NCI-H748 treated with DMSO at 0.1 percent for 48 hours (cell line): Measurements from ENCODE around the gene PTAR1.
A peak's percentile ranks its signal among the peaks of the same experiment; 100 is the strongest.
"Not testable (repeated sequence)": the region's sequence is repeated elsewhere in the genome, so short reads cannot be mapped to it uniquely, and the experiment has no call there.

ENCODE experiments used
- DNase-seq: peaks from one replicate; lab custom pipeline; 2025; lab: John Stamatoyannopoulos, UW

The PTAR1 gene

GRCh38 chr9:69759421-69760277 is at the start of gene PTAR1:
TSS of gene PTAR1 (minus strand) at chr9:69760011. CDS start at chr9:69759938, 73 bp downstream.
- DNase-seq: peak; percentile 85

GRCh38 chr9:69809304-69809863 is 49.6 kb upstream of the PTAR1 start:
- no peak for DNase-seq

- DNase-seq: no peak
Observed at GRCh38 chr9:69806627-69807026, 46.8 kb upstream of the PTAR1 start.

GRCh38 chr9:69805962-69806515 is 46.2 kb upstream of the PTAR1 start:
- DNase-seq: no peak

DNA sequence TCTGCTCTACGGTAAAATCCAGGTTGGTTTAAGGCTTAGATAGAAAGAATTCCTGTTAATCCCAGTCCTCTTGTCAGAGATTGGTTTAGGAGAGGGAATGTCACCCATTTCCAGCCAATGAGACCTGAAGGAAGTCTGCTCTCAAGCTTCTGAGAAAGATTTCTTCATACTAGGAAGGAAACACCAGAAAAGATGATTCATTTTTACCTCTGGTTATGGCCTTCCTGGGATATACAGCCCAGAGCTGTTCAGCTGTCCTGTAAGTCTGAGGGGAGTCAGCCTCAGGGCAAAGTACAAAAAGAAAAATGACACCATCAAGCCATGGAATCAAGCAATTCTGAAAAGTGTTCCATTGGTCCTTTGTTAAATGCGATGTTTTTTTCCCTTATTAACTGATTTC is 42.2 kb upstream of the PTAR1 start:
- DNase-seq: no peak

DNA sequence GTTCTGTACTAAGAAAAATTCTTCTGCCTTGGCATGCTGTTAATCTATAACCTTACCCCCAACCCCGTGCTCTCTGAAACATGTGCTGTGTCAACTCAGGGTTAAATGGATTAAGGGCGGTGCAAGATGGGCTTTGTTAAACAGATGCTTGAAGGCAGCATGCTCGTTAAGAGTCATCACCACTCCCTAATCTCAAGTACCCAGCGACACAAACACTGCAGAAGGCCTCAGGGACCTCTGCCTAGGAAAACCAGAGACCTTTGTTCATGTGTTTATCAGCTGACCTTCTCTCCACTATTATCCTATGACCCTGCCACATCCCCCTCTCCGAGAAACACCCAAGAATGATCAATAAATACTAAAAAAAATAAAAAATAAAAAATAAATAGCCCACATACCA is 40.2 kb upstream of the PTAR1 start:
- not testable (repeated sequence) for DNase-seq

DNA sequence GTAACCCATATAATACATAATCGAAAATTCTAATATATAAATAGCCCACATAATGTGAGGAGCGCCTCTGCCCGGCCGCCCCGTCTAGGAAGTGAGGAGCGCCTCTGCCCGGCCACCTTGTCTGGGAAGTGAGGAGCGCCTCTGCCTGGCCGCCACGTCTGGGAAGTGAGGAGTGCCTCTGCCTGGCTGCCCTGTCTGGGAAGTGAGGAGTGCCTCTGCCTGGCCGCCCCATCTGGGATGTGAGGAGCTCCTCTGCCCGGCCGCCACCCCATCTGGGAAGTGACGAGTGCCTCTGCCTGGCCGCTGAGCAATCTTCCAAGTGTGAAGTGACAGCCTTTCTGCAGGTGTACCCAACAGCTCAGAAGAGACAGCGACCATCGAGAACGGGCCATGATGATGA is 39.7 kb upstream of the PTAR1 start:
- DNase-seq: not testable (repeated sequence)

- DNase-seq: no peak
Observed at GRCh38 chr9:69798744-69799143, 38.9 kb upstream of the PTAR1 start.

DNA sequence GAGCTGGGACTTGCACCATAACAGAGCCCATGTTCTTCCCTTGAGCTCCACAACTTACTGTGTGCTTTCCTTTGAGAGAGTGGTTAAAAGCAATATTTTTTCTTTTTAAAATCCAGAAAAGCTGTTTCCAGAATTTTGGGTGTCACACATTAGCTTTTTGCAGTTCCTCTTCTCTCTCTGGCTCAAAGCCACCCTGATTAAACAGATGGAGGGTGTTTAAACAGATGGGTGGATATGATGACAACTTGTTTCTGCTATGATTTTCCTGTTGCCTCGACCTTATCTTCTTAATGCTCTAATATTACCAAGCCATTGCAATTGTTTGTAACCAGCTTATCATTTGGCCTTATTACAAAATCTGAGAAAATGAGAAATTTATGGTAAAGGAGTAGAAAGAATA is 37.9 kb upstream of the PTAR1 start:
- no peak for DNase-seq

- no peak for DNase-seq
Observed at GRCh38 chr9:69794356-69794755, 34.5 kb upstream of the PTAR1 start.

DNA sequence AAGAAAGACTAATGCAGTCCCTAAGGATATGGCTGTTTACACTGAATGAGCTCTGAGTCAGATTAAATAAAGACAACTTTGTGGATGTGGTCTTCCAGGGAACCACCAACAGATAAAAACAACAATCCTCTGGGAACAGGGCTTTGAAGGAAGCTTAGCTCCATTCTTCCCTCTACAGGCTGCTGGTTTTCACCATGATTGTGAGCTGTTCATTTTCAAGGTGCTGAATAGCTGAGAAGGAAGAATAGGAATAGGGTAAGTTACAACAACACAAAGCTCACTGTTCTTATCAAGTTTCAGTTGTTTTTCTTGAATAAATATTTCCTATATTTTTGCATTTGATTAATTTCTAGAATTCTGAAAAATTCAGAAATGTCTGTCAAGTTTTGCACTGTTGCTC is 25.9 kb upstream of the PTAR1 start:
- no peak for DNase-seq

- DNase-seq: no peak
Observed at GRCh38 chr9:69773258-69773657, 13.4 kb upstream of the PTAR1 start.

DNA sequence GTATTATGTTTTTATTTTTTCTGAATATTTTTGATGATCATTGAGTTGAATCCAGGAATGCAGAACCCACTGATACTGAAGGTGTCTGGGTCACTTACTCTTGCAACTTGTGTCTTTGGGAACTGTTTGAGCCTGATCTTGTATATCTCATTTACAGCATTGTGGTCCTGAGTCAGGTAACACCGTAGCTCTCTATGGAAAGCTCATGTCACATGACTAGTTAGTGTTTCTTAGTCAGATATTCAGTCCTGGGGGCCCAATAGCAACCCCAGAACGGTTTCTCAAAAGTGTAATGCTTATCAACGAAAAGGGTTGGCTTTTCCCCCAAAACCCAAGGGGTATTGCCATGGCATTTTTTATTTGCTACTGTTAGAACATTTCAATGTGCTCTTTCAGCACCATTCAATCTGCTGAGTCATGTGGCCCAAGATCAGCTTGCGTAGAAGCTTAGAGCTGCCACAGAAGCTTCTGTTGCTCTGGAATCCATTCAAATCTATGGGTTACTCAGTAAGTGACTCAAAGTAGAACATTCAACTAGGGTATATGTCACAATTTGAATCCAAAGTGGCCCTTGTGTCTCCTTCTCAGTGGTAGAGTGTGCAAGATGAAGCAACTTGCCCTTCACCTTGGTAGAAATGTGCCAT is 12.1 kb upstream of the PTAR1 start:
- DNase-seq: no peak

DNA sequence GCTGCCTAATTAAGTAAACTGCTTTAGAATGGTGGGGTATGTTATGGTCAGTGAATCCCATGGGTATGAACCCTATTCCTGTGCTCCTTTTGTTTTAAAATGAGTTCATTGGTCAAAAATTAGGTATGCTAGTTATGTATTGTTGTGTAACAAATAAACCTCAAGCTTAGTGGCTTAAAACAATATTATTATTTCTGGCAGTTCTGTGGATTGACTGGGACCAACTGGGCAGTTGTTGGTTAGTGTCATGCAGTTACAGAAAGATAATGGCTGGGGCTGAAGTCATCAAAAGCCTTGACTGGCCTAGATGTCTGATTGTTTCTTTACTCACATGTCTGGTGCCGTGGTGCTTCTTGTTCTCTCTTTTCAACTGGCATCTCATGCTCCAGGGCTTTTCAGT is 8.9 kb upstream of the PTAR1 start:
- no peak for DNase-seq

DNA sequence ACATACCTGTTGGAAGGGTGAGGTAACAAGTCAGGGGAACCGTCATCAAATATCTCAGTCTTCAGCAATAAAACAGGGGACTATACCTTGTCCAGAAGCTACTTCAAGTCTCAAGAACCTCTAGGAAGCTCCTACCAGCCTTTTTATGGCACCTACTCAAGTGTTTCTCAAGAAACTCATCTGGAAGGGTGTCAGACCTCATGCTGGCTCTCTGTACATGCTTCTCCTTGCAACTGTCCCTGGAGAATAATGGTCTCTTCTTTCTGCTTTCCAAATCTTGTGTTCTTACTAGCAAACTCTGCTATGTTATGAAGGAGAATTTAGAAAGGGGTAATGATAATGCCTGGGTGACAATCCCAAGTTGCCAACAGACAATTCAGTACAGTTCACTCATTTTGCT is 8.3 kb upstream of the PTAR1 start:
- no peak for DNase-seq

DNA sequence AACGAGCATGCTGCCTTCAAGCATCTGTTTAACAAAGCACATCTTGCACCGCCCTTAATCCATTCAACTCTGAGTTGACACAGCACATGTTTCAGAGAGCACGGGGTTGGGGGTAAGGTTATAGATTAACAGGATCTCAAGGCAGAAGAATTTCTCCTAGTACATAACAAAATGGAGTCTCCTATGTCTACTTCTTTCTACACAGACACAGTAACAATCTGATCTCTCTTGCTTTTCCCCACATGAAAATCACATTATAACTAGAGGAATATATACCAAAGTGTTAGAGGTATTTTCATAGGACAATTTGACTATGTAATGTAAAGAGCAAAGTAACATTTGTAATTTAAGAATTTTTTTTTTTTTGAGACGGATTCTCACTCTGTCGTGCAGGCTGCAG is 4.1 kb upstream of the PTAR1 start:
- not testable (repeated sequence) for DNase-seq

- no peak for DNase-seq
Observed at GRCh38 chr9:69762527-69762926, 2.7 kb upstream of the PTAR1 start.

DNA sequence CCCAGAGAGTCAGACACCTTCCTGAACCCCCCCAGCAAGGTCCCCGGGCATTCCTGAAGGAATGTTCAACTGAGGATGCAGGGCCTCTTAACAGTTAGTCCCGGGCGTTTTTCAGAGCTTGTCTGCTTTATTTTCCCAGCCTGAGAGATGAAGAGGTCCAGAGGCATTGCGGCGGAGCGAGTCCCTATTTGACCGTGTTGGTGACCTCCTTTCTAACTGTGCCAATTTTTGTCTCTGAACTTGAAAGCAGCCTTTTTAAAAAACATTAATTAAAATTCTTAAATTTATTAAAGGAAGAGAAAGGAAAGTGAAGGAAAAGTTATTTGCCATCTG is 433 bp upstream of the PTAR1 start:
- DNase-seq: no peak

DNA sequence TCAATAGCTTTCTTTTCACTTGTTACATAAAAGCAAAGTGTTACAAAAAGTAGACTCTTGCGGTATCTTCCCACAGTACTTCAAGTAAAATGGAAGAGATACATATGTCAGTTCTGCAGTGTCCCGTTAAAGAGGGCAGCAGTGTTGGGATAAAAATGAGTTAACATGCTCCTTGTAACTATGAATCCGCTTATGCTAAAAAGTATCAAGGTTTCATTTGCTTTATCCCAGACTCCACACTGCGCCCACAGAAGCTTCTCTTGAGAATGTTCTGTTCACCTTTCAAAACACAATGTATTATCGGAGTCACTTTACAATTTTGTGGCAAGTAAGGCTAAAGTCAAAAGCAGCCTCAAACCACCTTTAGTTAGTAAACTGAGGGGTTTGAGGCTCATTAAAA is 790 bp downstream of the PTAR1 start:
- peak; percentile 66 for DNase-seq

- peak; percentile 56 for DNase-seq
Observed at GRCh38 chr9:69757996-69758675, 1.7 kb downstream of the PTAR1 start.

- DNase-seq: no peak
Observed at GRCh38 chr9:69755205-69755604, 4.6 kb downstream of the PTAR1 start.

DNA sequence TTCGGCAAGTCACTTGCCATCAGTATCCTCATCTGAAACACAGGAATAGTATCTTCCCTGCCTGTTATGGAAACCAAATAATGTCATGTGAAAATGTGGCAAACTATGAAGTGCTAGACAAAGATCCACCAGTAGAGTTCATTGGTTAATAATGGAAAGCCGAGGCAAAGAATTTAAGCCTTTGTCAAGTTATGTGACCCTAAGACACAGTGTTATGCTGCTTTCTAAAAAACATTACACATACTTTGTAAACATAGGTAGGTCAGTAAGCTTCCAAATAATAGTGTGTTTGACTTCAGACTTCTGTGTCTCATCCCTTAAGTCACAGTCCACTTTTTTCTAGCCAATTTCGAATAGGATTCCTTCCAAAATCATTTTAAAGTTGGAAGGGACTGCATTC is 6.0 kb downstream of the PTAR1 start:
- DNase-seq: no peak

DNA sequence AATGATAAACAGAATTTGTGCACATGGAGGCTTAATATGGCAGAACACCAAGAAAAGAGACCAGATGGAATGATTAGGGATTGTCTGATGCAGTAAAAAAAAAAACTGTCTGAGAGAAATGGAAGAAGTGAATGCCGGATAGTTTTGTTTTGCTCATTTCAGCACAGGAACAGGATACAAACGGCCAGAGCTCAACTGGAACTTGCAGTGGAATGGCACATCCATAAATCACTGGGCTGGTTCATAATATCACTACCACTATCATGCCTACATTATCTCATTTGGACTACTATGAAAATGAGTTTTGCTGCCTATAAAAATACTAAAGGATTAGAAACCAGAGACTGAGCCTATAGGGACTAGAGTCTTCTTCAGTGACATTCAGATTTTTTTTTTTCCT is 9.7 kb downstream of the PTAR1 start:
- no peak for DNase-seq
